ENCODE data around the gene RNASE8.

- TF ChIP-seq USF2 (IDR thresholded peaks at IDR 0.05; ENCODE audit: low read length) (no peak), RFX5 (IDR thresholded peaks at IDR 0.05; ENCODE audit: borderline replicate concordance, low read depth, low read length) (no peak), TAF1 (IDR thresholded peaks at IDR 0.05; ENCODE audit: low read depth, low read length) (no peak), POLR2A (IDR thresholded peaks at IDR 0.05; ENCODE audit: control extremely low read depth in 1 of 2, low read depth in 2 of 2, low read length in 2 of 2) (no peak), CTCF (IDR thresholded peaks at IDR 0.05; ENCODE audit: control extremely low read depth in 1 of 3, insufficient read depth in 1 of 3, low read depth in 1 of 3, low read length in 3 of 3) (no peak), SP1 (IDR thresholded peaks at IDR 0.05; ENCODE audit: low read depth, low read length) (no peak), CHD2 (IDR thresholded peaks at IDR 0.05; ENCODE audit: low read length) (no peak), RAD21 (IDR thresholded peaks at IDR 0.05 in 1 of 2, conservative IDR thresholded peaks at IDR 0.05 in 1 of 2; ENCODE audit: low read depth in 2 of 2, low read length in 2 of 2) (no peak)
These were observed 20.5 kb upstream of the RNASE8 start for GRCh38 chr14:21037156-21037555.
